ENCODE measurements around the gene FHIT.

Gene FHIT

GRCh38 chr3:60030982-60031381 is 1220.3 kb downstream of the FHIT start:
- DNase-seq (ENCODE audit: low read depth in 2 of 2, low spot score in 1 of 2), result no peak

- no peak for DNase-seq (ENCODE audit: low read depth in 2 of 2, low spot score in 1 of 2)
These were observed 1223.0 kb downstream of the FHIT start for GRCh38 chr3:60028233-60028632.

- no peak for DNase-seq (ENCODE audit: low read depth in 2 of 2, low spot score in 1 of 2)
These were observed 1223.9 kb downstream of the FHIT start for GRCh38 chr3:60027335-60027734.

GRCh38 chr3:60025096-60026050 is 1225.9 kb downstream of the FHIT start:
- no peak for DNase-seq (ENCODE audit: low read depth in 2 of 2, low spot score in 1 of 2)

GRCh38 chr3:60024400-60024799 is 1226.9 kb downstream of the FHIT start:
- no peak for DNase-seq (ENCODE audit: low read depth in 2 of 2, low spot score in 1 of 2)

- DNase-seq (ENCODE audit: low read depth in 2 of 2, low spot score in 1 of 2), result no peak
These were observed 1228.1 kb downstream of the FHIT start for GRCh38 chr3:60023189-60023588.

GRCh38 chr3:60017631-60018030 is 1233.6 kb downstream of the FHIT start:
- peak in 1 of 2 donors; percentile 17 for DNase-seq (ENCODE audit: low read depth in 2 of 2, low spot score in 1 of 2)

- no peak for DNase-seq (ENCODE audit: low read depth in 2 of 2, low spot score in 1 of 2)
These were observed 1236.1 kb downstream of the FHIT start for GRCh38 chr3:60015032-60015705.

- no peak for DNase-seq (ENCODE audit: low read depth in 2 of 2, low spot score in 1 of 2)
These were observed 1238.0 kb downstream of the FHIT start for GRCh38 chr3:60013241-60013640.

- DNase-seq (ENCODE audit: low read depth in 2 of 2, low spot score in 1 of 2), result no peak
These were observed 1240.0 kb downstream of the FHIT start for GRCh38 chr3:60011218-60011617.

- peak in 1 of 2 donors; percentile 23 for DNase-seq (ENCODE audit: low read depth in 2 of 2, low spot score in 1 of 2)
These were observed 1240.5 kb downstream of the FHIT start for GRCh38 chr3:60010781-60011180.

- no peak for DNase-seq (ENCODE audit: low read depth in 2 of 2, low spot score in 1 of 2)
These were observed 1241.2 kb downstream of the FHIT start for GRCh38 chr3:60009931-60010478.

GRCh38 chr3:60001369-60001768 is 1249.9 kb downstream of the FHIT start:
- DNase-seq (ENCODE audit: low read depth in 2 of 2, low spot score in 1 of 2), result no peak

- DNase-seq (ENCODE audit: low read depth in 2 of 2, low spot score in 1 of 2), result no peak
These were observed 1250.7 kb downstream of the FHIT start for GRCh38 chr3:60000311-60001105.

- no peak for DNase-seq (ENCODE audit: low read depth in 2 of 2, low spot score in 1 of 2)
These were observed 1253.2 kb downstream of the FHIT start for GRCh38 chr3:59998058-59998457.

- no peak for DNase-seq (ENCODE audit: low read depth in 2 of 2, low spot score in 1 of 2)
These were observed 1253.7 kb downstream of the FHIT start for GRCh38 chr3:59997583-59997982.

- no peak for DNase-seq (ENCODE audit: low read depth in 2 of 2, low spot score in 1 of 2)
These were observed 1255.2 kb downstream of the FHIT start for GRCh38 chr3:59996056-59996455.

- no peak for DNase-seq (ENCODE audit: low read depth in 2 of 2, low spot score in 1 of 2)
These were observed 1255.7 kb downstream of the FHIT start for GRCh38 chr3:59995563-59995962.

- no peak for DNase-seq (ENCODE audit: low read depth in 2 of 2, low spot score in 1 of 2)
These were observed 1256.4 kb downstream of the FHIT start for GRCh38 chr3:59994732-59995304.

- DNase-seq (ENCODE audit: low read depth in 2 of 2, low spot score in 1 of 2), result no peak
These were observed 1258.7 kb downstream of the FHIT start for GRCh38 chr3:59992578-59992977.

- no peak for DNase-seq (ENCODE audit: low read depth in 2 of 2, low spot score in 1 of 2)
These were observed 1260.3 kb downstream of the FHIT start for GRCh38 chr3:59990915-59991314.

Measured in stimulated activated CD8-positive, alpha-beta memory T cell treated with anti-CD3 and anti-CD28 coated beads, Interleukin-4, amount 100 ng/mL, for 1 hour (primary cell).